GM12875 (cell line): ENCODE measurements around the gene LRRC47.
"Not testable (repeated sequence)": the region's sequence is repeated elsewhere in the genome, so short reads cannot be mapped to it uniquely, and the experiment has no call there.

ENCODE experiments used
- H3K4me3 ChIP-seq: one replicate; pipeline ENCODE4 v1.5.1; 2011; ENCODE audit warnings: low read depth, low read length, control low read depth
- TF ChIP-seq, protein P1 (sequence below): IDR thresholded peaks from 2 replicates; pipeline ENCODE4 v1.5.1; 2011; ENCODE audit warnings: low read depth, mild to moderate bottlenecking, control low read depth, inconsistent platforms, low read length, moderate library complexity, borderline replicate concordance; ENCODE audit not compliant: insufficient read depth

Gene LRRC47

DNA sequence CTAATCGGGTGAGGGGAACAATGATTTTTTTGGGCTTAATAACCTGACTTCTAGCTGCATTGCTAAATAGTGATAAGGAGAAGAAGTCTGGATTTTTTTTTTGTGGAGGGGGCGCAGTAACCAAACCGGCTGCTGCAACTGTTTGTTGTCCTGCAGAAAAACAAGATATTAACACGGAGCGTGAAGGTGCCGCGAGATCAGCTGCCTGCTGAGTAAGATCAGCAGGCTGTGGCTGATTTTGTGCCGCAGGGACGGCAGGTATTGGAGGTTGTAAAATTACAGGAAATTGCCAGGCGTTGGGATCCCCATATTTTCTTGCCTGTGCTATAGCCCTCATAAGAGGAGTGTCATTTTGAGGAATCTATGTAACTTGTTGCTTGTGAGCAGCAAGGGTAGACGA is 8.7 kb upstream of the LRRC47 start:
- TF ChIP-seq, protein P1, sequence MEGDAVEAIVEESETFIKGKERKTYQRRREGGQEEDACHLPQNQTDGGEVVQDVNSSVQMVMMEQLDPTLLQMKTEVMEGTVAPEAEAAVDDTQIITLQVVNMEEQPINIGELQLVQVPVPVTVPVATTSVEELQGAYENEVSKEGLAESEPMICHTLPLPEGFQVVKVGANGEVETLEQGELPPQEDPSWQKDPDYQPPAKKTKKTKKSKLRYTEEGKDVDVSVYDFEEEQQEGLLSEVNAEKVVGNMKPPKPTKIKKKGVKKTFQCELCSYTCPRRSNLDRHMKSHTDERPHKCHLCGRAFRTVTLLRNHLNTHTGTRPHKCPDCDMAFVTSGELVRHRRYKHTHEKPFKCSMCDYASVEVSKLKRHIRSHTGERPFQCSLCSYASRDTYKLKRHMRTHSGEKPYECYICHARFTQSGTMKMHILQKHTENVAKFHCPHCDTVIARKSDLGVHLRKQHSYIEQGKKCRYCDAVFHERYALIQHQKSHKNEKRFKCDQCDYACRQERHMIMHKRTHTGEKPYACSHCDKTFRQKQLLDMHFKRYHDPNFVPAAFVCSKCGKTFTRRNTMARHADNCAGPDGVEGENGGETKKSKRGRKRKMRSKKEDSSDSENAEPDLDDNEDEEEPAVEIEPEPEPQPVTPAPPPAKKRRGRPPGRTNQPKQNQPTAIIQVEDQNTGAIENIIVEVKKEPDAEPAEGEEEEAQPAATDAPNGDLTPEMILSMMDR = no peak
- H3K4me3 ChIP-seq = no peak overlapping the region

DNA sequence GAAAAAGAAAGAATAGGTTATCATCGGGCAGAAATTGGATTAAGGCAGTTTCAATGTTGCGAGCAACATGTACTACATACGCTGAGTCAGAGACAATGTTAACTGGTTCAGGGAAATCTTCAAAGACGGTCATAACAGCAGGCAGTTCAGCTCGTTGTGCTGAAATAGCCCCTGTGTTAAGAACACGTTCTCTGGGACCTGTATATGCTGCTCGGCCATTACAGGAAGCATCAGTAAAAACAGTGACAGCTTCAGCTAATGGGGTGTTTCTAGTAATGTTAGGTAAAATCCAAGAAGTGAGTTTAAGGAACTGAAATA is 8.3 kb upstream of the LRRC47 start:
- H3K4me3 ChIP-seq = not testable (repeated sequence)

DNA sequence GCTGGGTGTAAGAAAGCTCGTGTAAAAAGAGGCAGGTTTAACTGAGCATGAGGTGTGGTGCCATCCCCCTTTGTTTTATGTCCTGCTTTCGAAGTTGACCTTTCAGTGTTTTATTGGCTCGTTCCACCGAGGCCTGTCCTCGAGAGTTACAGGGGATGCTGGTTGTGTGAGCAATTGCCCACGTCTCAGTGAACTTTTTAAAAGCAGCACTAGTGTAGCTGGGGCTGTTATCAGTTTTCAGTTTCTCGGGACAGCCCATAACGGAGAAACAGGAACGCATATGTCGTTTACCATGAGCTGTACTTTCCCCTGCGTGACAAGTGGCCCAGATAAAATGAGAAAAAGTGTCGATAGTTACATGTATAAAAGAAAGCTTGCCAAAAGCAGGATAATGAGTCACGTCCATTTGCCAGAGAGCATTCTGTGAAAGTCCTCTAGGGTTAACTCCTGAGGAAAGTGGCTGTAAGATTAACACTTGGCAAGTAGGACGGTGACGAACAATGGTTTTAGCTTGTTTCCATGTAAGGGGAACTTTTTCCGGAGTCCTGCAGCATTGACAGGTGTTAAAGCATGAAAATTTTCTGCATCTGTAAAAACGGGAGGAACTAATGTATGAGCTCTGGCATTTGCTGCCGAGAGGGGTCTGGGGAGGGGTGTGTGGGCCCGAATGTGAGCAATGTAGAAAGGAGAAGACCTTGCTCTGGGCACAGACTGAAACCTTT is 7.8 kb upstream of the LRRC47 start:
- H3K4me3 ChIP-seq = no peak overlapping the region
- TF ChIP-seq, protein P1 = no peak

DNA sequence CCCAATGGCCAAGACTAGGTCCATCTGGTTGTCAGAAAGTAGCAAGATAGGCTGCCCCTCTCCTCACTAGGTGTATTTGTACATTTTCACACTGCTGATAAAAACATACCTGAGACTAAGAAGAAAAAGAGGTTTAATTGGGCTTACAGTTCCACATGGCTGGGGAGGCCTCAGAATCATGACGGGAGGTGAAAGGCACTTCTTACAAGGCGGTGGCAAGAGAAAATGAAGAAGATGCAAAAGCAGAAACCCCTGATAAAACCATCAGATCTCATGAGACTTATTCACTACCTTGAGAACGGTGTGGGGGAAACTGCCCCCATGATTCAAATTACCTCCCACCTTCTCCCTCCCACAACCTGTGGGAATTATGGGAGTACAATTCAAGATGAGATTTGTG is 4.5 kb upstream of the LRRC47 start:
- H3K4me3 ChIP-seq = not testable (repeated sequence)

DNA sequence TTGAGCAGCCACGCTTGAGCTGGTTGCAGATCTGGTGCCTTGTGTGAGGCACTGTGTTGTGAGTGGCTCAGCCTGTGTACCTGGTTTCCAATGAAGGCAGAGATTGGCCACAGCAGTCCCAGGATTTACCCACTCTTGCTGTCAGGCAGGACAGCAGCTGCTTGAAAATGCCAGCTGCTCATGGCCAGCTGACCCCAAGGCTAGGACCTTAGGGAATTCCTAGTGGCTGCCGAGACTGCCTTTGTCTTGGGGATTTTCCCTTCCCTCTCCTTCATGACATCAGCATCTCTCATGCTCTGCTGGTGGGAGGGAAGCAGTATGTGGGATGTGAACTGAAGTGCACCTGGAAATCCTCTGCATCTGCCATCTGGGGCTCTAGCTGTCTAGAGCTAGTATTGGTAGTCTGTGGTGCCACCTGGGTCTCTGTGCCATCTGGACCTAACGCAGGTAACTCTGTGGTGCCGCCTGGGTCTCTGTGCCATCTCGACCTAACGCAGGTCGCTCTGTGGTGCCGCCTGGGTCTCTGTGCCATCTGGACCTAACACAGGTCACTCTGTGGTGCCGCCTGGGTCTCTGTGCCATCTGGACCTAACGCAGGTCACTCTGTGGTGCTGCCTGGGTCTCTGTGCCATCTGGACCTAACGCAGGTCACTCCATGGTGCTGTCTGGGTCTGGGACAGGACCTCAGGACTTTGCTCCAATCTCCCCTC is 3.8 kb upstream of the LRRC47 start:
- TF ChIP-seq, protein P1 = no peak
- H3K4me3 ChIP-seq = no peak overlapping the region

DNA sequence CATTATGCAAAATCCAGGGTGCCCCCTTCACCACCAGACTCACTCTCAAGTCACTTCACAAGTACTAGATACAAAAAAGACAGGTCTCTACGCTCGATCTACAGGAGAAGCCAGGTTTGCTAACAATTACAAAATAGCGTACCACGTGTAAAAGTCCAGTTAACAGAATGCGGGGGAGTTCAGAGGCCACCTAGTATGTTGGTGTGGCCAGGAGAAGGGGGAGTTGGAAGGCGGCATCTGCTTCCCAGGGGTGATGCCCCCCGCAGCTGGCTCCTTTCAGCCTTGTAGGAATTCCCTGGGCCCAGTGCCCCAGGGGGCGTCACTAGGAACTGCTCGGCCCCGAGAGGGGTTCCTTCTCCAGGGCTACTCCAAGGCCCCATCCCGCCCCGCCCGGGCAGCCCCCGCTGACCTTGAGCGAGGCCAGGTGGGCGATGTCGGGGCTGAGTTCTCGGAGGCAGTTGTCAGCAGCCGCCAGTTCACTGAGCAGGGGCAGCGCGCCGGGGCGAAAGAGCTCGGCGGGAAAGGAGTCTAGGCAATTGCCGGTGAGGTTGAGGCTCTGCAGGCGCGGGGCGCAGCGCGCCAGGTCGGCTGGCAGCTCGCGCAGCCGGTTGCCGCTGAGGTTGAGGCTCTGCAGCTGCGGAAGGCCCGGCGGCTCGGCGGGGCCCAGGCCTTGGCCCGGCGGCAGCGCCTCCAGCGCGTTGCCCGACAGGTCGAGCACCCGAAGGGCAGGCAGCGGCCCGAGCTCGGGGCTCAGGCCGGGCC is 664 bp downstream of the LRRC47 start:
- H3K4me3 ChIP-seq = peak overlapping the region; percentile 64
- TF ChIP-seq, protein P1 = no peak

DNA sequence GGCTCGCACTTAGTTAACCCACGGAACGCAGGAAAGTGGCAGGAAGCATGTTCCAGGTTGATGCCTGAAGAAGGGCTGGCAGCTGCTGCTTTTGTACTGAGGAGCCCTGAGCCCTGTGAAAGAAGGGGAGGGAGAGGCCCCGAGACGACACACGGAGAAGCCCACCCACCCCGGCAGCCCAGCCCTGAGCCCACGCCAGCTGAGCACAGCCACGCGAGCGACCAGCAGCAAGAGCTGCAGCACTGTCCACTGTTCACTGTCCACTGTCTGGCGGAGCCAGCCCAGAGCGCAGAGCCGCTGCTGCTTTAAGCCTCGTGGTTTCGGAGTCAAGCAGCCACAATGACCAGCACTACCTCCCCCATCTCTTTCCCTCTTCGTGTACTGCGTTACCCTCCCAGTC is 5.3 kb downstream of the LRRC47 start:
- H3K4me3 ChIP-seq = no peak overlapping the region
- TF ChIP-seq, protein P1 = no peak

DNA sequence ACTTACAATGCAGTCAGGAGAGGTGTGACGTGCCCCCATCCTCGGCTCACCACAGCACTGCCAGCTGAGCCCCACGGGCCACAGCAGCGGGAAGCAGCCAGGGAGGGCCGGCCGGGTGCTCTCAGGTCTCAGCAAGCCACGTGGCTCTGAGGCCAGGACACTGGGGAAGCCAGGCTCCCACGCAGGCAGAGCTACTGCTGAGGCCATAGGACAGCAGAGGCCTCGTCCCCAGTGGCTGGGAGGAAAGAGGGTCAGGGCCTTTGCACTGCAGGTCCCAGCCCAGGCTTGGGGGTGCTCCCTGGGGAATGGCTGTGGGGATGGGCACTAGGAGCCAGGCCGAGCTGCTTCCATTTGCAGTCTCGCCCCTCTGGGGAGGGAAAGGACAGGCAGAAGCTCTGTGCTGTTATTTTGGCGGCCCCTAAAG is 5.8 kb downstream of the LRRC47 start:
- TF ChIP-seq, protein P1 = no peak

More for the DNA sequence above, 5.8 kb downstream of the LRRC47 start:
- no peak overlapping the region for H3K4me3 ChIP-seq
